ENCODE results near the gene USP17L20. TPM values are rescaled to one million over a fixed set of nuclear protein-coding genes. Genes with fewer than 3 reads are reported as not detected.
"Not testable (repeated sequence)": the region's sequence is repeated elsewhere in the genome, so short reads cannot be mapped to it uniquely, and the experiment has no call there.

Gene USP17L20
- total RNA-seq, 1 experiment from 2014 or later = not detected

GRCh38 chr4:9262572-9262971, 4.6 kb downstream of the USP17L20 start, which contains the start of gene USP17L21:
TSS of gene USP17L21 (plus strand) at chr4:9262872. CDS start at chr4:9262872, 0 bp downstream.
- not testable (repeated sequence) for H3K27me3 Mint-ChIP-seq (ENCODE audit: low read depth); H2BK120ac ChIP-seq (ENCODE audit: low read depth, low read length, poor library complexity, severe bottlenecking); H3K36me3 Mint-ChIP-seq (ENCODE audit: insufficient read depth in 1 of 3, low read depth in 3 of 3); H3T11ph ChIP-seq (ENCODE audit: low read length); H3K4me1 ChIP-seq (ENCODE audit: insufficient read depth, low read length); H2AFZ ChIP-seq (ENCODE audit: low read length); H2BK5ac ChIP-seq (ENCODE audit: insufficient read length, low read length); H4K20me1 ChIP-seq (ENCODE audit: control insufficient read depth, insufficient read depth, insufficient read length); H2BK15ac ChIP-seq (ENCODE audit: low read depth, low read length); DNase-seq; H3K18ac ChIP-seq (ENCODE audit: insufficient read length, low read depth, low read length); H3K27ac ChIP-seq (ENCODE audit: insufficient read length, low read depth, low read length); H4K5ac ChIP-seq (ENCODE audit: insufficient read length, low read depth, low read length); H2BK20ac ChIP-seq (ENCODE audit: low read depth, low read length, poor library complexity, severe bottlenecking); H3K27me3 ChIP-seq (ENCODE audit: insufficient read depth, low read length); H3K56ac ChIP-seq (ENCODE audit: insufficient read length, low read depth, low read length); H3K23ac ChIP-seq (ENCODE audit: insufficient read length, low read depth, low read length); H4K8ac ChIP-seq (replicated peaks; ENCODE audit: insufficient read length, low read depth, low read length); H3K23me2 ChIP-seq (ENCODE audit: insufficient read length, low read depth, low read length, poor library complexity, severe bottlenecking); H2BK12ac ChIP-seq (ENCODE audit: insufficient read length, low read depth, low read length); H3K4me3 Mint-ChIP-seq; H3K4ac ChIP-seq (ENCODE audit: low read depth, low read length); H3K27ac Mint-ChIP-seq; H3K9ac ChIP-seq (ENCODE audit: extremely low read depth, insufficient read length, low read length); H4K91ac ChIP-seq (ENCODE audit: insufficient read length, low read depth, low read length); H3K79me2 ChIP-seq (ENCODE audit: insufficient read depth, low read length); H3K79me1 ChIP-seq (ENCODE audit: insufficient read depth, low read depth, low read length, poor library complexity, severe bottlenecking); H3K4me1 Mint-ChIP-seq; H3K14ac ChIP-seq (ENCODE audit: insufficient read depth, low read length); H3K4me2 ChIP-seq (ENCODE audit: insufficient read depth, insufficient read length, low read length); H2AK5ac ChIP-seq (ENCODE audit: insufficient read length, low read length); H3K9me3 Mint-ChIP-seq; H3K9me3 ChIP-seq (ENCODE audit: control insufficient read depth, low read depth, low read length)
- WGBS (ENCODE audit: extremely low coverage, insufficient read length, low lambda C conversion rate) = no CpG with 5 or more reads among the region's 13 CpGs

GRCh38 chr4:9267319-9267718, 9.4 kb downstream of the USP17L20 start, which contains the start of gene USP17L22:
TSS of gene USP17L22 (plus strand) at chr4:9267619. CDS start at chr4:9267619, 0 bp downstream.
- not testable (repeated sequence) for H3K14ac ChIP-seq (ENCODE audit: insufficient read depth, low read length); H2BK120ac ChIP-seq (ENCODE audit: low read depth, low read length, poor library complexity, severe bottlenecking); H2BK20ac ChIP-seq (ENCODE audit: low read depth, low read length, poor library complexity, severe bottlenecking); H2AFZ ChIP-seq (ENCODE audit: low read length); H3K18ac ChIP-seq (ENCODE audit: insufficient read length, low read depth, low read length); H3K56ac ChIP-seq (ENCODE audit: insufficient read length, low read depth, low read length); H4K20me1 ChIP-seq (ENCODE audit: control insufficient read depth, insufficient read depth, insufficient read length); H3K79me1 ChIP-seq (ENCODE audit: insufficient read depth, low read depth, low read length, poor library complexity, severe bottlenecking); H3K4me1 Mint-ChIP-seq; H3K9me3 Mint-ChIP-seq; H3K23ac ChIP-seq (ENCODE audit: insufficient read length, low read depth, low read length); H4K91ac ChIP-seq (ENCODE audit: insufficient read length, low read depth, low read length); H3K9me3 ChIP-seq (ENCODE audit: control insufficient read depth, low read depth, low read length); H3K4me3 Mint-ChIP-seq; H3T11ph ChIP-seq (ENCODE audit: low read length); H4K5ac ChIP-seq (ENCODE audit: insufficient read length, low read depth, low read length); H2BK5ac ChIP-seq (ENCODE audit: insufficient read length, low read length); H3K27me3 ChIP-seq (ENCODE audit: insufficient read depth, low read length); H2BK15ac ChIP-seq (ENCODE audit: low read depth, low read length); H3K36me3 Mint-ChIP-seq (ENCODE audit: insufficient read depth in 1 of 3, low read depth in 3 of 3); H3K27ac Mint-ChIP-seq; H2BK12ac ChIP-seq (ENCODE audit: insufficient read length, low read depth, low read length); H3K27me3 Mint-ChIP-seq (ENCODE audit: low read depth); H3K27ac ChIP-seq (ENCODE audit: insufficient read length, low read depth, low read length); H3K4ac ChIP-seq (ENCODE audit: low read depth, low read length); H3K4me1 ChIP-seq (ENCODE audit: insufficient read depth, low read length); H3K9ac ChIP-seq (ENCODE audit: extremely low read depth, insufficient read length, low read length); H2AK5ac ChIP-seq (ENCODE audit: insufficient read length, low read length); DNase-seq; H3K4me2 ChIP-seq (ENCODE audit: insufficient read depth, insufficient read length, low read length); H3K23me2 ChIP-seq (ENCODE audit: insufficient read length, low read depth, low read length, poor library complexity, severe bottlenecking); H3K79me2 ChIP-seq (ENCODE audit: insufficient read depth, low read length); H4K8ac ChIP-seq (replicated peaks; ENCODE audit: insufficient read length, low read depth, low read length)
- no CpG with 5 or more reads among the region's 15 CpGs for WGBS (ENCODE audit: extremely low coverage, insufficient read length, low lambda C conversion rate)

All from H9 (cell line).